Lung (tissue), 12 donors: ENCODE data around the gene PRR36. TPM values are rescaled to one million over a fixed set of nuclear protein-coding genes. Genes with fewer than 3 reads are reported as not detected.

Experiments
- ATAC-seq: fragments of 200-7000 bp; cut with Tn5 transposase; one replicate; pipeline ENCODE4 v1.9.1; 2020; ENCODE audit warnings: moderate number of reproducible peaks; ENCODE audit not compliant: insufficient read depth, low FRiP score
- DNase-seq, 3 donors: peaks; one replicate each; pipeline ENCODE4 v3.0.0-alpha.2; 2013 to 2017
- H3K27ac ChIP-seq, 2 donors: one replicate each; pipeline ENCODE4 v1.5.1; 2013; ENCODE audit warnings: mild to moderate bottlenecking in 2 of 2, moderate library complexity in 2 of 2, control low read depth in 1 of 2, inconsistent platforms in 1 of 2, low read depth in 1 of 2, low read length in 1 of 2
- H3K27me3 ChIP-seq, 3 donors: one replicate each; pipeline ENCODE4 v1.5.1; 2013; ENCODE audit warnings: low read length in 2 of 3; ENCODE audit not compliant: control insufficient read depth in 3 of 3, insufficient read depth in 3 of 3
- H3K36me3 ChIP-seq, 4 donors: one replicate each; pipeline ENCODE4 v1.5.1; 2013; ENCODE audit warnings: low read length in 4 of 4, mild to moderate bottlenecking in 1 of 4, moderate library complexity in 1 of 4; ENCODE audit not compliant: control insufficient read depth in 4 of 4, insufficient read depth in 4 of 4
- H3K4me1 ChIP-seq, 5 donors: one replicate each; pipeline ENCODE4 v1.5.1; 2013; ENCODE audit warnings: low read length in 5 of 5, mild to moderate bottlenecking in 2 of 5, moderate library complexity in 1 of 5; ENCODE audit not compliant: control insufficient read depth in 5 of 5, insufficient read depth in 5 of 5
- H3K4me3 ChIP-seq: one replicate; pipeline ENCODE4 v1.5.1; 2013; ENCODE audit warnings: mild to moderate bottlenecking, control low read depth, moderate library complexity
- H3K9ac ChIP-seq, 2 donors: one replicate each; pipeline ENCODE4 v1.5.1; 2013; ENCODE audit warnings: low read length in 2 of 2, control low read depth in 1 of 2; ENCODE audit not compliant: insufficient read depth in 1 of 2
- H3K9me3 ChIP-seq, 4 donors: one replicate each; pipeline ENCODE4 v1.5.1; 2013; ENCODE audit warnings: low read length in 3 of 4, mild to moderate bottlenecking in 1 of 4, moderate library complexity in 1 of 4; ENCODE audit not compliant: control insufficient read depth in 4 of 4, insufficient read depth in 3 of 4
- WGBS, 2 donors: extraction: QIAGEN DNeasy Blood & Tissue Kit; methylation state at CpG; one replicate each; pipeline ENCODE4 v1.1.7; 2013; 5-methylcytosine and 5-hydroxymethylcytosine counted together
- polyA plus RNA-seq, 2 donors: library from polyadenylated mRNA; stranded (reverse); fragments of 200-250 nt; gene quantifications; one replicate each; pipeline ENCODE4 v1.2.1, GENCODE V29; 2013
- total RNA-seq, 2 donors: library from RNA; depleted of rRNA in 1 of 2; stranded (reverse); fragments of >200 nt in 1 of 2; gene quantifications; one replicate each; pipeline ENCODE4 v1.2.1, GENCODE V29; 2014 to 2021
- TF ChIP-seq, protein P1 (sequence below): IDR thresholded peaks from 2 replicates; pipeline ENCODE4 v1.5.1; 2012; ENCODE audit warnings: mild to moderate bottlenecking; ENCODE audit errors: control extremely low read depth, extremely low read depth
- donor health status: control.
- donor health status: control.
- donor health status: Bipolar disorder and iron deficiency.
- donor health status: healthy.
- donor health status: DM: yes; HTN: yes; CAD: no.

The PRR36 gene
- total and polyA plus RNA-seq, 4 donors, result 0.30 to 3.4 (median 1.1) TPM

DNA sequence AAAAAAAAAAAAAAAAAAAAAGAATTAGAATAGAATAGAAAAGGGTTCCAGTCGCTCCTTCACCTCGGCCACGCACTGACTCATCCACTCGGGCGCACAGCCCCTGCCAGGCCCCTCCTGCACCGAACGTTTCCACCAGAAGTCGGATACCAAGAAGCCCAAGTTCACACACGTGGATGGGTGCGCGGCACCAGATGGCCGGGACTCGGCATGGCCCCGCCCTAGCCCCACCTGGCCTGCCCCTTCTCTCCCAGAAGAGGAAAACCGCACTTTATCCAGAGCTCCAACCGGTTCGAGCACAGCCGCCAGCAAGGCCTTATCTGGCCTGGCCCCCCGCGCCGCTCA lies 5.9 kb downstream of the PRR36 start:
- Histone ChIP-seq H3K36me3 (no peaks in the 10 kb centered on the region), H3K4me1 (peaks cover 0 to 26% (median 12%) of the 10 kb centered on the region in 5 donors), H3K27me3 (peaks cover 0 to 22% (median 15%) of the 10 kb centered on the region in 3 donors), H3K27ac (no peak overlapping the region), H3K9ac (no peak overlapping the region), H3K9me3 (peaks cover 0 to 6% (median 0%) of the 10 kb centered on the region in 4 donors), H3K4me3 (no peak overlapping the region)
- ATAC-seq (no peak), DNase-seq (no peak)
- WGBS, 2 donors, result 25 to 32% methylated on average over 21 of the region's 21 CpGs
- TF ChIP-seq, protein P1, sequence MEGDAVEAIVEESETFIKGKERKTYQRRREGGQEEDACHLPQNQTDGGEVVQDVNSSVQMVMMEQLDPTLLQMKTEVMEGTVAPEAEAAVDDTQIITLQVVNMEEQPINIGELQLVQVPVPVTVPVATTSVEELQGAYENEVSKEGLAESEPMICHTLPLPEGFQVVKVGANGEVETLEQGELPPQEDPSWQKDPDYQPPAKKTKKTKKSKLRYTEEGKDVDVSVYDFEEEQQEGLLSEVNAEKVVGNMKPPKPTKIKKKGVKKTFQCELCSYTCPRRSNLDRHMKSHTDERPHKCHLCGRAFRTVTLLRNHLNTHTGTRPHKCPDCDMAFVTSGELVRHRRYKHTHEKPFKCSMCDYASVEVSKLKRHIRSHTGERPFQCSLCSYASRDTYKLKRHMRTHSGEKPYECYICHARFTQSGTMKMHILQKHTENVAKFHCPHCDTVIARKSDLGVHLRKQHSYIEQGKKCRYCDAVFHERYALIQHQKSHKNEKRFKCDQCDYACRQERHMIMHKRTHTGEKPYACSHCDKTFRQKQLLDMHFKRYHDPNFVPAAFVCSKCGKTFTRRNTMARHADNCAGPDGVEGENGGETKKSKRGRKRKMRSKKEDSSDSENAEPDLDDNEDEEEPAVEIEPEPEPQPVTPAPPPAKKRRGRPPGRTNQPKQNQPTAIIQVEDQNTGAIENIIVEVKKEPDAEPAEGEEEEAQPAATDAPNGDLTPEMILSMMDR, result no peak

DNA sequence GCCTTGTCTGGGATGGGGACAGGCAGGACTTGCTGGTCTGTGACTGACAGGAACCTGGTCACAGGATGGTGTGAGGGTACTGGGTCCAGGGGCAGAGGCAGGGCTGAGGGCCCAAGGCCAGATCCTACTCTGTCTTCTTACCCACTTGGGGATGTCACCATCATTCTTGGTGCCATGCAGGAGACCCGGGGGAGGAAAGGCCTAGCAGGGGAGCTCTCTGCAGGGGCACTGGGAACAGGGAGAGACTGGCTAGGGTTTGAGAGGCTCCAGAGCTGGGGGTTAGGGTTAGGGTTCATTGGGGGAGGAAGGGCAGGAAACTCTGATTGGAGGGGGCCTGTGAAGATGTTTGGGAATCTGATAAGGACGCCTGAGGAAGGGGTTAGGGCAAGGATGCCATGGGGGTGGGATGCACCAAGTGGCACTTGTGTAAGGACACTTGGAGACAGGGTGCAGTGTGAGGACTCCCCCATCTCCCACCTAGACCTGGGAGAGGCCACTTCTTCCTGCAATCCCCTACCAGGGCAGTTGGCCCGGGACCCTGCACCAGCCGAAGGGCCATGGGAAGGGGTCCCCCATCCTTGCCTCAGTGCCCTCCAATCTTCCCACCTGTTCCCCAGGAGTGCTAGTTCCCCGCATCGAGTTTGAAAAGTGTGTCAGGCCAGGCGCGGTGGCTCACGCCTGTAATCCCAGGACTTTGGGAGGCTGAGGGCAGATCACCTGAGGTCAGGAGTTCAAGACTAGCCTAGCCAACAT lies 6.9 kb downstream of the PRR36 start:
- Histone ChIP-seq H3K4me3 (no peak overlapping the region), H3K4me1 (peaks cover 0 to 22% (median 8%) of the 10 kb centered on the region in 5 donors), H3K27me3 (peaks cover 0 to 15% (median 8%) of the 10 kb centered on the region in 3 donors), H3K9ac (no peak overlapping the region), H3K9me3 (peaks cover 0 to 8% (median 0%) of the 10 kb centered on the region in 4 donors), H3K27ac (no peak overlapping the region), H3K36me3 (no peaks in the 10 kb centered on the region)
- ATAC-seq (no peak), DNase-seq (no peak)
- WGBS, 2 donors, result 88 to 91% methylated on average over 9 of the region's 9 CpGs
- TF ChIP-seq, protein P1, result no peak

DNA sequence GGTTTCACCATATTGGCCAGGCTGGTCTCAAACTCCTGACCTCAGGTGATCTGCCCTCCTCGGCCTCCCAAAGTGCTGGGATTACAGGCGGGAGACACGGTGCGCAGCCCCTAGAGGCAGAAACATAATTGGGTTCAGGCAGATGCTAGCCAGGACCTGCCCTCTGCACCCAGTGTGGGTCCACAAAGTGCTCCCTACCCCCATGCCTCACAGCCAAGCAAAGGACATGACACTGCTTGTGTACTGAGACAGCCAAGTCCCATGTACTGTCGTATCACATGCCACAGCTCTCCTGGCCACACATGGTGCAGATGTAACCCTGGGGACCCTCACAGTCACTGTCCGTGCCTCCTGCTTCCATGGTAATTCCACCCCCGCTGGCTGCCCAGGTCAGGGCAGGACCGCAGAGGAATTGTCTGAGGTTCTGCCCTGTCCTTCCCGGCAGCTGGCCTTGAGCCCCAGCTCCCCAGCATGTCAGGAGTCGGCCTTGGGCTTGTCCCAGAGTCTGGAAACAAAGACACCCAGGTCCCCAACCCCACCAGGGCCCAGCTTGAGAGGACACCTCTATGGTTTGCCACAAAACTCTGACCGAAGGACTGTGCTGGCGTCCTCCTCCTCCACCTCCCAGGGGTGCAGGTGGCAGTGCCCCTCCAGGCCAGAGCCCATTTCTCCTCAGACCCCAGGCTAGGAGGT lies 7.6 kb downstream of the PRR36 start:
- DNase-seq (no peak), ATAC-seq (no peak)
- H3K9me3 ChIP-seq, result peaks cover 0 to 8% (median 0%) of the 10 kb centered on the region in 4 donors
- TF ChIP-seq, protein P1, result no peak
- 77 to 80% methylated on average over 12 of the region's 12 CpGs for WGBS, 2 donors
- peaks cover 0 to 18% (median 8%) of the 10 kb centered on the region in 3 donors for H3K27me3 ChIP-seq
- no peak overlapping the region for H3K4me3 ChIP-seq
- no peak overlapping the region for H3K9ac ChIP-seq
- H3K27ac ChIP-seq, result no peak overlapping the region
- H3K36me3 ChIP-seq, result no peaks in the 10 kb centered on the region
- H3K4me1 ChIP-seq, result peaks cover 0 to 25% (median 9%) of the 10 kb centered on the region in 5 donors
